CD4-positive, alpha-beta T cell (primary cell): ENCODE results near the gene SUPT20H. TPM values are rescaled to one million over a fixed set of nuclear protein-coding genes. Genes with fewer than 3 reads are reported as not detected.

ENCODE experiments used
- ATAC-seq: fragments of 200-7000 bp; cut with Tn5 transposase; one replicate; pipeline ENCODE4 v1.10.0; 2022; ENCODE audit warnings: mild to moderate bottlenecking; ENCODE audit not compliant: poor library complexity
- CTCF ChIA-PET: fragments of 350-600 bp; sonication (Branson Sonifier 250); formaldehyde crosslinking; loops from one replicate; lab custom pipeline; 2021; ENCODE audit warnings: antibody characterized with exemption, inconsistent platforms; lab: Charles Lee
- POLR2A ChIA-PET: fragments of 350-600 bp; sonication (Branson Sonifier 250); formaldehyde crosslinking; loops from one replicate; lab custom pipeline; 2021; ENCODE audit warnings: antibody characterized with exemption, inconsistent platforms; lab: Charles Lee
- DNase-seq, 14 experiments: peaks; one replicate each; pipeline ENCODE4 v3.0.0-alpha.2; 2013 to 2020; ENCODE audit warnings: mixed read lengths in 2 of 14
- H3K27ac ChIP-seq, 2 donors: one replicate each; pipeline versions ENCODE4 v1.5.1 to v1.7.0; 2013; ENCODE audit warnings: low read length in 2 of 2, low read depth in 1 of 2, mild to moderate bottlenecking in 1 of 2
- H3K27me3 ChIP-seq, 2 experiments: 1 replicate in 1 of 2; 2 replicates in 1 of 2; pipeline versions ENCODE4 v1.6.1 to v1.7.0; 2013; ENCODE audit warnings: low read length in 2 of 2, control low read depth in 1 of 2, mild to moderate bottlenecking in 1 of 2, moderate library complexity in 1 of 2; ENCODE audit not compliant: insufficient read depth in 2 of 2, control insufficient read depth in 1 of 2
- H3K36me3 ChIP-seq: one replicate; pipeline ENCODE4 v1.6.1; 2013; ENCODE audit warnings: low read length, control low read depth; ENCODE audit not compliant: insufficient read depth
- H3K4me1 ChIP-seq: one replicate; pipeline ENCODE4 v1.6.1; 2013; ENCODE audit warnings: low read length, control low read depth; ENCODE audit not compliant: insufficient read depth
- H3K4me3 ChIP-seq: one replicate; pipeline ENCODE4 v1.5.1; 2013; ENCODE audit warnings: mild to moderate bottlenecking, low read length, moderate library complexity
- H3K9me3 ChIP-seq, 2 experiments: 1 replicate in 1 of 2; 2 replicates in 1 of 2; pipeline versions ENCODE4 v1.6.1 to v1.7.0; 2013; ENCODE audit warnings: low read length in 2 of 2, mild to moderate bottlenecking in 2 of 2, control low read depth in 1 of 2, moderate library complexity in 1 of 2; ENCODE audit not compliant: control insufficient read depth in 1 of 2, insufficient read depth in 1 of 2
- H3K27ac Mint-ChIP-seq: one replicate; pipeline ENCODE4 v1.8.0; 2020; ENCODE audit warnings: mixed read lengths
- H3K27me3 Mint-ChIP-seq: one replicate; pipeline ENCODE4 v1.8.0; 2021; ENCODE audit warnings: mixed read lengths
- H3K36me3 Mint-ChIP-seq: one replicate; pipeline ENCODE4 v1.8.0; 2021; ENCODE audit warnings: low read depth, mixed read lengths
- H3K4me1 Mint-ChIP-seq: one replicate; pipeline ENCODE4 v1.8.0; 2021; ENCODE audit warnings: low read depth, mixed read lengths
- H3K4me3 Mint-ChIP-seq: one replicate; pipeline ENCODE4 v1.8.0; 2020; ENCODE audit warnings: mild to moderate bottlenecking, mixed read lengths
- H3K9me3 Mint-ChIP-seq: one replicate; pipeline ENCODE4 v1.8.0; 2020; ENCODE audit warnings: mixed read lengths
- intact Hi-C, 2 experiments: fragments of 100-400 bp; cut with DNase I in 1 of 2; cut with micrococcal nuclease in 1 of 2; formaldehyde crosslinking; loops; one replicate each; pipeline versions ENCODE4 v1.15.1 to v1.9.0; 2023 to 2025; cut with DNase I, micrococcal nuclease
- total RNA-seq, 174 experiments: library from RNA in 2 of 174; stranded (reverse) in 2 of 174; gene quantifications; one replicate each; pipeline ENCODE4 v1.2.3 and lab custom pipeline; 2021 to 2026
- TF ChIP-seq, protein P1 (sequence below): fragments of 200-600 bp; IDR thresholded peaks from one replicate; pipeline ENCODE4 v1.8.0; 2022; ENCODE audit warnings: antibody characterized with exemption, mild to moderate bottlenecking

Gene SUPT20H
- total RNA-seq, 2 experiments from 2014 or later: 61.7 to 63.1 TPM

DNA sequence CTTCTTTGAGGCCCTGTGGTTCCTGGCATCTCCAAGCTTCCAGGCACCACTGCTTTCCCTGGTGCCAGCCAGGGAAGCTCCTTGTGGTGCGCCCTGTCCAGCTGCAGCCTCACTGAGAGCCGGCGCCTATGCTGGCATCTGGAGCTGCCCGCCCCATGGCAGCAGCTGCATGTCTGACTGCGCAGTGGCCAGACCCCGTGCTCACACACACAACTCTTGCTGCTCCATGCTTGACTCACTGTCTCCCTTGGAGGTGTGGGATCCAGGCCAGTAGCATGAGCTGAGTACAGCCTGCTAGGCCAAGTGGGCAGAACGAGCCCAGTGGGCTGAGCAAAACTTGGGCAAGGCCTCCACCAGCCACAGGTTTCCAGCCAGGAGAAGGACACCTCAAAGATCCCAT lies 11.5 kb upstream of the SUPT20H start:
- no peak overlapping the region for H3K27ac Mint-ChIP-seq
- CTCF ChIA-PET: no interaction called here

DNA sequence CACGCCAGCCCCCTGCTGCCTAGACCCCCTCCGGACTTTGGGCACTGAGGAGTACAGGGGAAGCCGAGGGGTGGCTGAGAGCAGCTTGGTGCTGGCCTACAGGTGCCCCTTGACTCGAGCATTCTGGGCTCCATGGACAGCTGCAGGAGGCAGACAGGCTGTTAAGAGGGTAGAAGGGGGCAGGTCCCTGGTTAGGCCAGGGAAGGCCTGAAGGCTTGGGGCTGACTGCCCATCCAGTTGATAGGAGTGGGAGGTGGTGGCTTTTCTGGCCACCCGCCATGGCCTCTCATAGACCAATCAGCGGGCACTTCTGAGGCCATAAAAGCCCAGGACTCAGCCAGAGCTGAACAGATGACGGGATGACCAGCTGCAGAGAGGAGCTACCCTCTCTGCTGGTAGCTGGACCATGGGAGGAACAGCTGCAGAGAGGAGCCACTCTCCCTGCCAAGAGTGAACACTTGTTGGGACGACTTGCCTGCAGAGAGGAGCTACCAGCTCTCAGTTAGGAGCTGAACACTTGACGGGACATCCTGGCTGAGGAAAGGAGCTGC lies 10.7 kb upstream of the SUPT20H start:
- no peak overlapping the region for H3K27ac Mint-ChIP-seq
- no peak for DNase-seq

More for the DNA sequence above, 11.5 kb upstream of the SUPT20H start:
- Mint-ChIP-seq H3K27me3 (peaks cover 12% of the 10 kb centered on the region), H3K4me3 (no peak overlapping the region), H3K36me3 (no peaks in the 10 kb centered on the region), H3K4me1 (no peaks in the 10 kb centered on the region), H3K9me3 (no peaks in the 10 kb centered on the region)
- intact Hi-C loops: loop anchor here (5.0 to 10.0 kb wide), 4 partner anchors 646 to 1944 kb away; no protein-coding TSS in a partner anchor
- POLR2A ChIA-PET: interaction anchor here (1.2 kb wide), 1 partner anchor 11 kb away, joined by 4 read pairs; the partner anchor contains the start of gene SUPT20H
- H3K9me3 ChIP-seq: no peaks in the 10 kb centered on the region
- no peak overlapping the region for H3K4me3 ChIP-seq
- DNase-seq (no peak), ATAC-seq (no peak)
- H3K27ac ChIP-seq: no peak overlapping the region
- H3K27me3 ChIP-seq: no peaks in the 10 kb centered on the region
- no peaks in the 10 kb centered on the region for H3K4me1 ChIP-seq
- no peaks in the 10 kb centered on the region for H3K36me3 ChIP-seq
- TF ChIP-seq, protein P1, sequence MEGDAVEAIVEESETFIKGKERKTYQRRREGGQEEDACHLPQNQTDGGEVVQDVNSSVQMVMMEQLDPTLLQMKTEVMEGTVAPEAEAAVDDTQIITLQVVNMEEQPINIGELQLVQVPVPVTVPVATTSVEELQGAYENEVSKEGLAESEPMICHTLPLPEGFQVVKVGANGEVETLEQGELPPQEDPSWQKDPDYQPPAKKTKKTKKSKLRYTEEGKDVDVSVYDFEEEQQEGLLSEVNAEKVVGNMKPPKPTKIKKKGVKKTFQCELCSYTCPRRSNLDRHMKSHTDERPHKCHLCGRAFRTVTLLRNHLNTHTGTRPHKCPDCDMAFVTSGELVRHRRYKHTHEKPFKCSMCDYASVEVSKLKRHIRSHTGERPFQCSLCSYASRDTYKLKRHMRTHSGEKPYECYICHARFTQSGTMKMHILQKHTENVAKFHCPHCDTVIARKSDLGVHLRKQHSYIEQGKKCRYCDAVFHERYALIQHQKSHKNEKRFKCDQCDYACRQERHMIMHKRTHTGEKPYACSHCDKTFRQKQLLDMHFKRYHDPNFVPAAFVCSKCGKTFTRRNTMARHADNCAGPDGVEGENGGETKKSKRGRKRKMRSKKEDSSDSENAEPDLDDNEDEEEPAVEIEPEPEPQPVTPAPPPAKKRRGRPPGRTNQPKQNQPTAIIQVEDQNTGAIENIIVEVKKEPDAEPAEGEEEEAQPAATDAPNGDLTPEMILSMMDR: no peak

DNA sequence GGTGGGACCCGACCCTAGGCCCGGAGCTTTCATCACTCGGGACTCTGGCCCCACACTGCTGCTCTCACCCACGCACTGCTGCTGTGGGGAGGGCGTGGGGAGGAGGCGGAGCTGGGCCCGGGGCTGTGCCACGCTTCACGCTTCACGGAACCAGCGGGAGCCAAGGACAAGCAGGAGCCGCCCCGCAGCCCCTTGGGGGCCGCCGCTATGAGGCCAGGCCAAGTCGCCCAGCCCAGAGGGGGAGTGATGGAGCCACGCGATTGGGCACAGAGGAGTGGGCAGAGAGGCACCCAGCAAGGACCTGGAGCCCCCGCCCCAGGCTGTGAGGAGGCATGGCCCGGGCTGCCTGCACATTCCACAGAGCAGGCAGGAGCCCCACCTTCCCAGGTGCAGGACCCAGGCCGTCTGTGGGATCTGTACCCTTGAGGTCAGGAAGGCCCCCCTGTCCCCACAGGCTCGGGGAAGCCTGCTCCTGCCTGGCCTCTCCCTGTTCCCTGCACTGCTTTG lies 10.2 kb upstream of the SUPT20H start:
- H3K27me3 Mint-ChIP-seq: peaks cover 12% of the 10 kb centered on the region
- TF ChIP-seq, protein P1: no peak
- no peaks in the 10 kb centered on the region for H3K4me1 ChIP-seq
- intact Hi-C loops: loop anchor here (5.0 to 10.0 kb wide), 5 partner anchors 645 to 1945 kb away; no protein-coding TSS in a partner anchor
- no peaks in the 10 kb centered on the region for H3K9me3 Mint-ChIP-seq
- DNase-seq: no peak
- H3K4me3 Mint-ChIP-seq: no peak overlapping the region
- H3K36me3 Mint-ChIP-seq: no peaks in the 10 kb centered on the region
- ATAC-seq: no peak
- H3K4me3 ChIP-seq: no peak overlapping the region
- no peaks in the 10 kb centered on the region for H3K36me3 ChIP-seq
- no peak overlapping the region for H3K27ac ChIP-seq
- H3K27me3 ChIP-seq: no peaks in the 10 kb centered on the region
- ChIA-PET POLR2A (interaction anchor here (1.2 kb wide), 1 partner anchor 10 kb away, joined by 4 read pairs; the partner anchor contains the start of gene SUPT20H), CTCF (no interaction called here)
- H3K27ac Mint-ChIP-seq: no peak overlapping the region
- H3K4me1 Mint-ChIP-seq: no peaks in the 10 kb centered on the region
- H3K9me3 ChIP-seq: no peaks in the 10 kb centered on the region

More for the DNA sequence above, 10.7 kb upstream of the SUPT20H start:
- Mint-ChIP-seq H3K4me3 (no peak overlapping the region), H3K36me3 (no peaks in the 10 kb centered on the region), H3K4me1 (no peaks in the 10 kb centered on the region), H3K9me3 (no peaks in the 10 kb centered on the region), H3K27me3 (peaks cover 12% of the 10 kb centered on the region)
- no peak overlapping the region for H3K4me3 ChIP-seq
- no peaks in the 10 kb centered on the region for H3K4me1 ChIP-seq
- H3K27ac ChIP-seq: no peak overlapping the region
- intact Hi-C loops: loop anchor here (5.0 to 10.0 kb wide), 4 partner anchors 645 to 1945 kb away; no protein-coding TSS in a partner anchor
- ChIA-PET CTCF (no interaction called here), POLR2A (interaction anchor here (1.2 kb wide), 1 partner anchor 10 kb away, joined by 4 read pairs; the partner anchor contains the start of gene SUPT20H)
- H3K9me3 ChIP-seq: no peaks in the 10 kb centered on the region
- no peak for ATAC-seq
- H3K36me3 ChIP-seq: no peaks in the 10 kb centered on the region
- no peaks in the 10 kb centered on the region for H3K27me3 ChIP-seq
- TF ChIP-seq, protein P1: no peak
